Adrenal gland (tissue), 12 donors: Measurements from ENCODE around the gene SLC5A10. TPM values are rescaled to one million over a fixed set of nuclear protein-coding genes. Genes with fewer than 3 reads are reported as not detected.
"Not testable (repeated sequence)": the region's sequence is repeated elsewhere in the genome, so short reads cannot be mapped to it uniquely, and the experiment has no call there.

ENCODE experiments used
- DNase-seq, 7 donors: peaks; one replicate each; pipeline ENCODE4 v3.0.0-alpha.2; 2019 to 2020
- H3K27ac ChIP-seq, 5 donors: fragments of 200-600 bp; sonication (generic) in 4 of 5; 1 replicate in 3 of 5; 2 replicates in 2 of 5; pipeline versions ENCODE4 v1.5.1 to v1.8.0; 2016 to 2020; ENCODE audit warnings: mild to moderate bottlenecking in 1 of 5
- H3K27me3 ChIP-seq: fragments of 200-600 bp; 2 replicates; pipeline ENCODE4 v1.8.0; 2021
- H3K36me3 ChIP-seq, 2 donors: fragments of 200-600 bp; replicated peaks in 1 of 2; 1 replicate in 1 of 2; 2 replicates in 1 of 2; pipeline versions ENCODE4 v1.5.1 to v1.8.0; 2018 to 2022
- H3K4me1 ChIP-seq, 2 donors: fragments of 200-600 bp; replicated peaks in 1 of 2; 1 replicate in 1 of 2; 2 replicates in 1 of 2; pipeline versions ENCODE4 v1.5.1 to v1.8.0; 2018 to 2021
- H3K4me3 ChIP-seq, 4 donors: fragments of 200-600 bp; sonication (generic) in 3 of 4; one replicate each; pipeline ENCODE4 v1.5.1; 2016 to 2018
- H3K9me3 ChIP-seq, 3 donors: fragments of 200-600 bp; sonication (generic) in 1 of 3; replicated peaks in 1 of 3; 1 replicate in 2 of 3; 2 replicates in 1 of 3; pipeline versions ENCODE4 v1.5.1 to v1.8.0; 2016 to 2021
- POLR2A ChIP-seq, 2 donors: fragments of 450-650 bp; IDR thresholded peaks; one replicate each; pipeline ENCODE4 v1.6.1; 2017; ENCODE audit warnings: antibody characterized with exemption in 2 of 2, mild to moderate bottlenecking in 2 of 2, moderate library complexity in 1 of 2
- WGBS, 4 donors: extraction: QIAGEN DNeasy Blood & Tissue Kit in 2 of 4; methylation state at CpG; one replicate each; pipeline versions ENCODE4 v1.1.5 to v1.1.7; 2013 to 2017; 5-methylcytosine and 5-hydroxymethylcytosine counted together
- intact Hi-C, 2 donors: fragments of 100-400 bp; cut with DNase I; formaldehyde crosslinking; loops; one replicate each; pipeline versions ENCODE4 v1.14.1 to v1.15.0; 2022 to 2023
- polyA plus RNA-seq, 3 donors: library from polyadenylated mRNA; stranded (reverse); fragments of 200-250 nt in 2 of 3; fragments of 350-450 nt in 1 of 3; fragmentation: Illumina TruSeq in 1 of 3; extraction: RNeasy Lipid Tissue Mini Kit (QIAGEN cat#74804) in 1 of 3; gene quantifications; one replicate each; pipeline ENCODE4 v1.2.3, GENCODE V29; 2013 to 2014
- total RNA-seq, 9 donors: library from RNA; depleted of rRNA in 4 of 9; stranded (reverse); fragments of >200 nt in 4 of 9; fragments of 120-200 nt in 1 of 9; fragmentation: NEBNext Ultra II Directional in 1 of 9; extraction: Animal tissue kit (Norgen Biotek cat#: 25700) in 1 of 9; gene quantifications; one replicate each; pipeline versions ENCODE4 v1.1.0 to v1.2.4, GENCODE V29; 2013 to 2023
- TF ChIP-seq, protein P1 (sequence below), 6 experiments: fragments of 450-650 bp in 4 of 6; fragments of 200-600 bp in 2 of 6; sonication (generic) in 1 of 6; IDR thresholded peaks; 1 replicate in 5 of 6; 2 replicates in 1 of 6; pipeline versions ENCODE4 v1.5.1 to v1.8.0; 2016 to 2021; ENCODE audit warnings: antibody characterized with exemption in 6 of 6, mild to moderate bottlenecking in 2 of 6, moderate library complexity in 1 of 6
- donor health status: healthy with polysubstance abuse.
- donor health status: Bipolar disorder and iron deficiency.
- donor health status: DM: yes; HTN: yes; CAD: no.
- donor health status: DM: no; HTN: no; CAD: no.
- donor health status: DM: no; HTN: no; CAD: no.
- donor health status: DM: yes; HTN: yes; CAD: no.

The SLC5A10 gene
- total and polyA plus RNA-seq, 12 donors, result 0.16 to 0.94 (median 0.22) TPM; not detected in 8

DNA sequence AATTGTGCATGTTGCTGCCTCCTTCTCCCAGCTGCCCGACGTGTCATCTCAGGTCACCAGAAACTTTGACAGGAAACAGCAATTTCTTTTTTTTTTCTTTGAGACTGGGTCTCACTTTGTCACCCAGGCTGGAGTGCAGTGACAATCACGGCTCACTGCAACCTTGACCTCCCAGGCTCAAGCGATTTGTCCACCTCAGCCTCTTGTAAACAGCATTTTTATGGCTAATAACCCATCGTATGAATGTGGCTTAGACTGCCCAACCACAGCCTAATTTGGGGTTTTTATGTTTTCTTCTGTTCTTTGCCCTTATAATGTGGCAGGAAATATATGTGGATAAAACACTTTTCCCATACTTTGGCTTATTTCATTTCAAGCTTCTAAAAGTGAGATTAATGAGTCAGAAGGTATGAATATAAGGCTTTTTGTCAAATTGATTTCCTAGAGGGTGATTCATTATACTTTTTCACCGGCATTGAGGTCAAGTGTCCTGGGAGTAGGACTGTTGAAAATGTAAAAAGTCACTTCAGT is 31.0 kb upstream of the SLC5A10 start:
- no peaks in the 10 kb centered on the region for H3K9me3 ChIP-seq
- 17 to 21% (median 19%) methylated on average over 6 of the region's 6 CpGs for WGBS, 4 donors
- TF ChIP-seq, protein P1, sequence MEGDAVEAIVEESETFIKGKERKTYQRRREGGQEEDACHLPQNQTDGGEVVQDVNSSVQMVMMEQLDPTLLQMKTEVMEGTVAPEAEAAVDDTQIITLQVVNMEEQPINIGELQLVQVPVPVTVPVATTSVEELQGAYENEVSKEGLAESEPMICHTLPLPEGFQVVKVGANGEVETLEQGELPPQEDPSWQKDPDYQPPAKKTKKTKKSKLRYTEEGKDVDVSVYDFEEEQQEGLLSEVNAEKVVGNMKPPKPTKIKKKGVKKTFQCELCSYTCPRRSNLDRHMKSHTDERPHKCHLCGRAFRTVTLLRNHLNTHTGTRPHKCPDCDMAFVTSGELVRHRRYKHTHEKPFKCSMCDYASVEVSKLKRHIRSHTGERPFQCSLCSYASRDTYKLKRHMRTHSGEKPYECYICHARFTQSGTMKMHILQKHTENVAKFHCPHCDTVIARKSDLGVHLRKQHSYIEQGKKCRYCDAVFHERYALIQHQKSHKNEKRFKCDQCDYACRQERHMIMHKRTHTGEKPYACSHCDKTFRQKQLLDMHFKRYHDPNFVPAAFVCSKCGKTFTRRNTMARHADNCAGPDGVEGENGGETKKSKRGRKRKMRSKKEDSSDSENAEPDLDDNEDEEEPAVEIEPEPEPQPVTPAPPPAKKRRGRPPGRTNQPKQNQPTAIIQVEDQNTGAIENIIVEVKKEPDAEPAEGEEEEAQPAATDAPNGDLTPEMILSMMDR (IDR thresholded peaks at IDR 0.05), result no peak
- no peak for TF ChIP-seq POLR2A (IDR thresholded peaks at IDR 0.05)
- DNase-seq, result peak in 2 of 7 donors; percentile 30 to 31
- intact Hi-C loops, result no loop called here
- H3K36me3 ChIP-seq, result peaks cover 0 to 15% of the 10 kb centered on the region in 2 donors
- no peak overlapping the region for H3K27ac ChIP-seq
- H3K27me3 ChIP-seq, result no peaks in the 10 kb centered on the region
- H3K4me1 ChIP-seq, result peaks cover 6 to 15% of the 10 kb centered on the region in 2 donors
- no peak overlapping the region for H3K4me3 ChIP-seq

DNA sequence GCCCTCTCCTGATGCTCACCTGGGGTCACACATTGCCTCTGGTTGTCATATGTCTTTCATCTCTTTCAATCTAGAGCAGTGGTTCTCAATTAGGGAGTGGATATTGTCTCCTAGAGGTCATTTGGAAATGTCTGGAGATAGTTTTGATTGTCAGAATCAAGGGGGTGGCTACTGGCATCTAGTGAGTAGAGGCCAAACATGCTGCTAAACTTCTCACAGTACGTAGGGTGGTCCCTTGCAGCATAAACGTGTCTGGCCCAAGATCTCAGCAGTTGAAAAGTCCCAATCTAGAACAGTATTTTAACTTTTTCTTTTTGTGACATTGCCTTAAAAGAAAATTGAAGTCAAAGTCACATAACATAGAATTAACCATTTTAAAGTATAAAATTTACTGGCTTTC is 30.5 kb upstream of the SLC5A10 start:
- WGBS, 4 donors, result 59 to 91% (median 88%) methylated on average over 2 of the region's 2 CpGs
- no peak overlapping the region for H3K27ac ChIP-seq
- intact Hi-C loops, result no loop called here

DNA sequence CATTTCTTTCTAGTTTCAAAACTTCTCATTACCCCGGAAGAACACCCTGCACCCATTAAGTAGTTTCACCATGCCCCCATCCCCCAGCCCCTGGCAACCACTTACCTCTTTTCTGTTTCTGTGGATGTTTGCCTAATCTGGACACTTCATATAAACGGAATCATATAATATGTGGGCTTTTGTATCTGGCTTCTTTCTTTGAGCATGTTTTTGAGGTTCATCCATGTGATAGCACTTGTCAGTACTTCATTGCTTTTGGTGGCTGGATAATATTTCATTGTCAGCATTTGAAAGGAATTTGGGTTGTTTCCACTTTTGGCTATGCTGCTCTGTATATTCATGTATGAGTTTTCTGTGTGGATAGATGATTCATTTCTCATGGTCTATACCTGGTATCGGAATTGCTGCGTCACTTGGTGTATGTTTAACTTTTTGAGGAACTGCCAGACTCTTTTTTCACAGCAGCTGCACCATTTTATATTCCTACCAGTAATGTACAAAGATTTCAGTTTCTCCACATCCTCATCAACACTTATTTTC is 30.0 kb upstream of the SLC5A10 start:
- intact Hi-C loops, result no loop called here
- peaks cover 0 to 7% of the 10 kb centered on the region in 2 donors for H3K36me3 ChIP-seq
- H3K27me3 ChIP-seq, result no peaks in the 10 kb centered on the region
- WGBS, 4 donors, result 74 to 90% (median 82%) methylated on average over 4 of the region's 4 CpGs
- DNase-seq, result no peak
- H3K4me3 ChIP-seq, result no peak overlapping the region
- peaks cover 6 to 15% of the 10 kb centered on the region in 2 donors for H3K4me1 ChIP-seq
- no peak for TF ChIP-seq POLR2A (IDR thresholded peaks at IDR 0.05)
- TF ChIP-seq, protein P1 (IDR thresholded peaks at IDR 0.05), result no peak
- H3K27ac ChIP-seq, result no peak overlapping the region
- H3K9me3 ChIP-seq, result no peaks in the 10 kb centered on the region

More for the DNA sequence above, 30.5 kb upstream of the SLC5A10 start:
- Histone ChIP-seq H3K9me3 (no peaks in the 10 kb centered on the region), H3K4me3 (no peak overlapping the region), H3K36me3 (peaks cover 0 to 12% of the 10 kb centered on the region in 2 donors), H3K4me1 (peaks cover 6 to 15% of the 10 kb centered on the region in 2 donors), H3K27me3 (no peaks in the 10 kb centered on the region)
- DNase-seq, result no peak
- TF ChIP-seq, protein P1 (IDR thresholded peaks at IDR 0.05), result no peak
- no peak for TF ChIP-seq POLR2A (IDR thresholded peaks at IDR 0.05)

DNA sequence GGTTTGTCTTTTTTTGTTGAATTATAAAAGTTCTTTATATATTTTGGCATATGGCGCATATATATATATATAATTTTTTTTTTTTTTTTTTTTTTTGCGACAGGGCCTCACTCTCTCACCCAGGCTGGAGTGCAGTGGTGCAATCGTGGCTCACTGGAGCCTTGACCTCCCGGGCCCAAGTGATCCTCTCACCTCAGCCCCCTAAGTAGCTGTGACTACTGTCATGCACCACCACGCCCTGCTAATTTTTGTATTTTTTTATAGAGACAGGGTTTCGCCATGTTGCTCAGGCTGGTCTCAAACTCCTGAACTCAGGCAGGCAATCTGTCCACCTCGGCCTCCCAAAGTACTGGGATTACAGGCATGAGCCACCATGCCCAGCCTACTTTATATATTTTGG is 29.4 kb upstream of the SLC5A10 start:
- peaks cover 6 to 15% of the 10 kb centered on the region in 2 donors for H3K4me1 ChIP-seq
- H3K27ac ChIP-seq, H3K9me3 ChIP-seq, intact Hi-C loops, H3K36me3 ChIP-seq, DNase-seq, H3K27me3 ChIP-seq, H3K4me3 ChIP-seq: not testable (repeated sequence)
- 95 to 97% (median 97%) methylated on average over 7 of the region's 7 CpGs for WGBS, 4 donors

DNA sequence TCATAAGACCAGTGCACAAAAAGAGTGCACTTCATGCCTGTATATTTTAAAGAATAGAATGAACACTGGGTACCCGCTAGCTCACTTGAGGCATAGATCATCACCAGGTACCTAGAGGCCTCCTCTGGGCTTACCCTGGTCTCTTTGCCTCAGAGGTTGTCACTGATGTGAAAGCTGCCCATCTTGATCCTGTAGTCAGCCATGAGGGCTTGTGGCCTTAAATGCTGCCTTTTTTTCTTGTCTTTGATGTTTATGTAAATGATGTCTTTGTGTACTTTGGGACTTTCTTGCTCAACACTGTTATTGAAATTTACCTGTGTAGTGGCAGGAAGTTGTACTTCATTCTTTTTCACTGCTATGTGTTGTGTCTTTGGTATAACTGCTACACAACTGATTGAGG is 26.8 kb upstream of the SLC5A10 start:
- intact Hi-C loops, result no loop called here
- 93 to 100% (median 97%) methylated on average over 1 of the region's 1 CpG for WGBS, 4 donors
- no peak for DNase-seq
- Histone ChIP-seq H3K4me1 (peaks cover 6 to 15% of the 10 kb centered on the region in 2 donors), H3K9me3 (no peaks in the 10 kb centered on the region), H3K27ac (no peak overlapping the region), H3K27me3 (no peaks in the 10 kb centered on the region), H3K36me3 (peaks cover 0 to 14% of the 10 kb centered on the region in 2 donors), H3K4me3 (no peak overlapping the region)
- no peak for TF ChIP-seq POLR2A (IDR thresholded peaks at IDR 0.05)
- TF ChIP-seq, protein P1 (IDR thresholded peaks at IDR 0.05), result no peak
